HG03064 (cell line): ENCODE measurements around the gene NEUROD4.
"Not testable (repeated sequence)": the region's sequence is repeated elsewhere in the genome, so short reads cannot be mapped to it uniquely, and the experiment has no call there.

Experiments used
- ATAC-seq: cut with Tn5 transposase; IDR thresholded peaks from one replicate; pipeline ENCODE4 v1.9.1; 2021; ENCODE audit warnings: low read depth; ENCODE audit not compliant: unreplicated experiment

Gene NEUROD4

GRCh38 chr12:55019784-55020183, at the start of gene NEUROD4:
Gene NEUROD4 (plus strand): TSS chr12:55019974. CDS start chr12:55026440, 6,466 bp downstream.
- ATAC-seq, result no peak

GRCh38 chr12:54970741-54971140, 49.0 kb upstream of the NEUROD4 start:
- no peak for ATAC-seq

GRCh38 chr12:54973556-54973955, 46.2 kb upstream of the NEUROD4 start:
- no peak for ATAC-seq

GRCh38 chr12:54974279-54974678, 45.5 kb upstream of the NEUROD4 start:
- no peak for ATAC-seq

- no peak for ATAC-seq
Measured at GRCh38 chr12:54975272-54975671, 44.5 kb upstream of the NEUROD4 start.

GRCh38 chr12:54975875-54976274, 43.9 kb upstream of the NEUROD4 start:
- no peak for ATAC-seq

GRCh38 chr12:54977155-54977554, 42.6 kb upstream of the NEUROD4 start:
- no peak for ATAC-seq

GRCh38 chr12:54977857-54978256, 41.9 kb upstream of the NEUROD4 start:
- no peak for ATAC-seq

- no peak for ATAC-seq
Measured at GRCh38 chr12:54980341-54980740, 39.4 kb upstream of the NEUROD4 start.

- ATAC-seq, result no peak
Measured at GRCh38 chr12:54981796-54982195, 38.0 kb upstream of the NEUROD4 start.

- ATAC-seq, result no peak
Measured at GRCh38 chr12:54983536-54984101, 36.2 kb upstream of the NEUROD4 start.

- ATAC-seq, result peak; percentile 97
Measured at GRCh38 chr12:54984658-54985376, 35.0 kb upstream of the NEUROD4 start, which contains the start of gene TESPA1. Gene TESPA1 (minus strand): TSS chr12:54984762. CDS start chr12:54974562, 10,200 bp downstream.

GRCh38 chr12:54986773-54987172, 33.0 kb upstream of the NEUROD4 start:
- not testable (repeated sequence) for ATAC-seq

GRCh38 chr12:54987611-54988231, 32.1 kb upstream of the NEUROD4 start:
- no peak for ATAC-seq

- ATAC-seq, result no peak
Measured at GRCh38 chr12:54988402-54989054, 31.2 kb upstream of the NEUROD4 start.

- ATAC-seq, result no peak
Measured at GRCh38 chr12:54989829-54990228, 29.9 kb upstream of the NEUROD4 start.

- peak; percentile 54 for ATAC-seq
Measured at GRCh38 chr12:54991161-54991990, 28.4 kb upstream of the NEUROD4 start.

GRCh38 chr12:54991991-54992375, 27.8 kb upstream of the NEUROD4 start:
- ATAC-seq, result no peak

GRCh38 chr12:54993181-54993835, 26.5 kb upstream of the NEUROD4 start:
- no peak for ATAC-seq

- ATAC-seq, result no peak
Measured at GRCh38 chr12:54996205-54996604, 23.6 kb upstream of the NEUROD4 start.
